ENCODE data around the gene ITGB7. TPM values are rescaled to one million over a fixed set of nuclear protein-coding genes. Genes with fewer than 3 reads are reported as not detected.
A peak's percentile ranks its signal among the peaks of the same experiment; 100 is the strongest.

Gene ITGB7
- total RNA-seq, 1 donor = 49.8 TPM

GRCh38 chr12:53235164-53235563 is 28.1 kb upstream of the ITGB7 start:
- no peak overlapping the region for H3K4me3 ChIP-seq (ENCODE audit: low read length)
- peaks cover 44% of the 10 kb centered on the region for H3K4me1 ChIP-seq (ENCODE audit: insufficient read depth, low read length)
- H3K9me3 ChIP-seq (ENCODE audit: low read depth, low read length) = no peaks in the 10 kb centered on the region
- H3K27me3 ChIP-seq (ENCODE audit: insufficient read depth, low read length) = no peaks in the 10 kb centered on the region

- Histone ChIP-seq H3K4me3 (ENCODE audit: low read length) (no peak overlapping the region), H3K4me1 (ENCODE audit: insufficient read depth, low read length) (peaks cover 44% of the 10 kb centered on the region), H3K27me3 (ENCODE audit: insufficient read depth, low read length) (no peaks in the 10 kb centered on the region), H3K9me3 (ENCODE audit: low read depth, low read length) (no peaks in the 10 kb centered on the region)
Observed at GRCh38 chr12:53234271-53234914, 27.3 kb upstream of the ITGB7 start.

GRCh38 chr12:53233671-53234121 is 26.6 kb upstream of the ITGB7 start:
- no peaks in the 10 kb centered on the region for H3K9me3 ChIP-seq (ENCODE audit: low read depth, low read length)
- H3K27me3 ChIP-seq (ENCODE audit: insufficient read depth, low read length) = no peaks in the 10 kb centered on the region
- H3K4me3 ChIP-seq (ENCODE audit: low read length) = no peak overlapping the region
- peaks cover 44% of the 10 kb centered on the region for H3K4me1 ChIP-seq (ENCODE audit: insufficient read depth, low read length)

- Histone ChIP-seq H3K4me1 (ENCODE audit: insufficient read depth, low read length) (peaks cover 44% of the 10 kb centered on the region), H3K9me3 (ENCODE audit: low read depth, low read length) (no peaks in the 10 kb centered on the region), H3K4me3 (ENCODE audit: low read length) (peak overlapping the region; percentile 1), H3K27me3 (ENCODE audit: insufficient read depth, low read length) (no peaks in the 10 kb centered on the region)
Observed at GRCh38 chr12:53232646-53233461, 25.8 kb upstream of the ITGB7 start.

GRCh38 chr12:53231921-53232645 is 25.0 kb upstream of the ITGB7 start, which contains the start of gene RARG:
TSS of gene RARG (minus strand) at chr12:53232209. CDS start at chr12:53227545, 4,664 bp downstream.
- Histone ChIP-seq H3K9me3 (ENCODE audit: low read depth, low read length) (no peaks in the 10 kb centered on the region), H3K4me3 (ENCODE audit: low read length) (peak within 1 kb of the TSS; percentile 35), H3K4me1 (ENCODE audit: insufficient read depth, low read length) (peaks cover 42% of the 10 kb centered on the region), H3K27me3 (ENCODE audit: insufficient read depth, low read length) (no peaks in the 10 kb centered on the region)

- Histone ChIP-seq H3K27me3 (ENCODE audit: insufficient read depth, low read length) (no peaks in the 10 kb centered on the region), H3K4me1 (ENCODE audit: insufficient read depth, low read length) (peaks cover 38% of the 10 kb centered on the region), H3K4me3 (ENCODE audit: low read length) (peak overlapping the region; percentile 35), H3K9me3 (ENCODE audit: low read depth, low read length) (no peaks in the 10 kb centered on the region)
Observed at GRCh38 chr12:53231671-53231920, 24.5 kb upstream of the ITGB7 start.

- H3K9me3 ChIP-seq (ENCODE audit: low read depth, low read length) = no peaks in the 10 kb centered on the region
- H3K4me3 ChIP-seq (ENCODE audit: low read length) = no peak overlapping the region
- H3K27me3 ChIP-seq (ENCODE audit: insufficient read depth, low read length) = no peaks in the 10 kb centered on the region
- peaks cover 26% of the 10 kb centered on the region for H3K4me1 ChIP-seq (ENCODE audit: insufficient read depth, low read length)
Observed at GRCh38 chr12:53230108-53230845, 23.2 kb upstream of the ITGB7 start.

GRCh38 chr12:53229454-53229853 is 22.4 kb upstream of the ITGB7 start:
- peaks cover 30% of the 10 kb centered on the region for H3K4me1 ChIP-seq (ENCODE audit: insufficient read depth, low read length)
- no peaks in the 10 kb centered on the region for H3K9me3 ChIP-seq (ENCODE audit: low read depth, low read length)
- H3K27me3 ChIP-seq (ENCODE audit: insufficient read depth, low read length) = no peaks in the 10 kb centered on the region
- no peak overlapping the region for H3K4me3 ChIP-seq (ENCODE audit: low read length)

- Histone ChIP-seq H3K4me3 (ENCODE audit: low read length) (no peak overlapping the region), H3K9me3 (ENCODE audit: low read depth, low read length) (no peaks in the 10 kb centered on the region), H3K27me3 (ENCODE audit: insufficient read depth, low read length) (no peaks in the 10 kb centered on the region), H3K4me1 (ENCODE audit: insufficient read depth, low read length) (peaks cover 31% of the 10 kb centered on the region)
Observed at GRCh38 chr12:53227836-53228235, 20.8 kb upstream of the ITGB7 start.

GRCh38 chr12:53227341-53227740 is 20.3 kb upstream of the ITGB7 start:
- no peak overlapping the region for H3K4me3 ChIP-seq (ENCODE audit: low read length)
- no peaks in the 10 kb centered on the region for H3K27me3 ChIP-seq (ENCODE audit: insufficient read depth, low read length)
- H3K9me3 ChIP-seq (ENCODE audit: low read depth, low read length) = no peaks in the 10 kb centered on the region
- peaks cover 31% of the 10 kb centered on the region for H3K4me1 ChIP-seq (ENCODE audit: insufficient read depth, low read length)

- peaks cover 34% of the 10 kb centered on the region for H3K4me1 ChIP-seq (ENCODE audit: insufficient read depth, low read length)
- H3K9me3 ChIP-seq (ENCODE audit: low read depth, low read length) = no peaks in the 10 kb centered on the region
- no peak overlapping the region for H3K4me3 ChIP-seq (ENCODE audit: low read length)
- no peaks in the 10 kb centered on the region for H3K27me3 ChIP-seq (ENCODE audit: insufficient read depth, low read length)
Observed at GRCh38 chr12:53226815-53227214, 19.8 kb upstream of the ITGB7 start.

GRCh38 chr12:53225635-53226424 is 18.8 kb upstream of the ITGB7 start:
- no peak overlapping the region for H3K4me3 ChIP-seq (ENCODE audit: low read length)
- no peaks in the 10 kb centered on the region for H3K9me3 ChIP-seq (ENCODE audit: low read depth, low read length)
- peaks cover 28% of the 10 kb centered on the region for H3K4me1 ChIP-seq (ENCODE audit: insufficient read depth, low read length)
- no peaks in the 10 kb centered on the region for H3K27me3 ChIP-seq (ENCODE audit: insufficient read depth, low read length)

GRCh38 chr12:53224897-53225634 is 18.0 kb upstream of the ITGB7 start:
- no peaks in the 10 kb centered on the region for H3K9me3 ChIP-seq (ENCODE audit: low read depth, low read length)
- no peaks in the 10 kb centered on the region for H3K27me3 ChIP-seq (ENCODE audit: insufficient read depth, low read length)
- peaks cover 28% of the 10 kb centered on the region for H3K4me1 ChIP-seq (ENCODE audit: insufficient read depth, low read length)
- H3K4me3 ChIP-seq (ENCODE audit: low read length) = no peak overlapping the region

All from mononuclear cell (primary cell).